CD4-positive, alpha-beta T cell treated with Interferon gamma for 1 hour (primary cell): ENCODE measurements around the gene CFAP161.

Experiments used
- DNase-seq: peaks from one replicate; pipeline ENCODE4 v3.0.0-alpha.2; 2020

The CFAP161 gene, protein sequence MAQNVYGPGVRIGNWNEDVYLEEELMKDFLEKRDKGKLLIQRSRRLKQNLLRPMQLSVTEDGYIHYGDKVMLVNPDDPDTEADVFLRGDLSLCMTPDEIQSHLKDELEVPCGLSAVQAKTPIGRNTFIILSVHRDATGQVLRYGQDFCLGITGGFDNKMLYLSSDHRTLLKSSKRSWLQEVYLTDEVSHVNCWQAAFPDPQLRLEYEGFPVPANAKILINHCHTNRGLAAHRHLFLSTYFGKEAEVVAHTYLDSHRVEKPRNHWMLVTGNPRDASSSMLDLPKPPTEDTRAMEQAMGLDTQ

DNA sequence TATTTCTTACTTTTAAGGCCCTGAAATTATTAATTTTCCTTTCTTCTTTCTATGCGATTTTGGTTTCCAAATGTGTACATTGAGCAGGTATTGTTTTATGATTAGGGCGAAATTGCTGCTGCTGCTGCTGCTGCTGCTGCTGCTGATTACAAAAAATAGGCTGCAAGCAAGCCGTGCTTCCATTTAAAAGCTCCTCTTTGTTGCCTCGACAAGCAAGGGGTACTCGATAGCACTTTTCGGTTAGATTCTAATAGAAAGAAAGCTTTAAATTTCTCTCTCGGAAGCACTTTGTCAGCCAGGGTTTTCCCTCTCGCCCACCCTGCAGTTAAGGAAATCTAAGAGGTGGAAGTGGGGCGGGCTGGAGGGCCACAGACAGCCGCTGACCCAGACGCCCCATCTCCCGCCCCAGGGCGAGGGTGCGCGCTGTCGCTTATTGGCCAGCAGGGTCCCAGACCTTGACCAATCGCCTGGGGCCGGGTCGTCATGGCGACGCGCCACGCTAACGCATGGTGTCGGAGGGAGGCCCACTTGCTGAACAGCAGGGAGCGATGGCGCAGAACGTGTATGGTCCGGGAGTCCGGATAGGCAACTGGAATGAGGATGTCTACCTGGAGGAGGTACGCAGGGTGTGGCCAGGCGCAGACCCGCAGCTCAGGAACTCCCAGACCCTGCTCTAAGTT, at the start of gene CFAP161:
TSS of gene CFAP161 (plus strand) at position 489 of the 680 bp plus-strand sequence. CDS start at position 549, 60 bp downstream.
- peak; percentile 8 for DNase-seq

DNA sequence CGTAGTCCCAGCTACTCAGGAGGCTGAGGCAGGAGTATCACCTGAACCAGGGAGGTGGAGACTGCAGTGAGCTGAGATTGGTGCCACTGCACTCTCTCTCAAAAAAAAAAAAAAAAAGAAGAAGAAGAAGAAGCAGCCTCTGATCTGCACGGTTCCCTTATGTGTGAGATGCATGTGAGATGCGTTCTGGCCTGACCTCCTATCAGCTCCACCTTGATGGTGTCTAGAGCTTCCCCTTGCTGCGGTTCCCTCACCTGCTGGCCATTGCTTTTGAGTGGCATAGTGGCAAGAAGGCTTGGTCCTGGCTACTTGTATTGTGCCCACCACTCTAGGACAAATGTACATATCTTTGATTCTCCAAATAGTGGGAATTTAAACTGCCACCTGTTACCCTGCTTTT, 49.4 kb upstream of the CFAP161 start:
- no peak for DNase-seq

DNA sequence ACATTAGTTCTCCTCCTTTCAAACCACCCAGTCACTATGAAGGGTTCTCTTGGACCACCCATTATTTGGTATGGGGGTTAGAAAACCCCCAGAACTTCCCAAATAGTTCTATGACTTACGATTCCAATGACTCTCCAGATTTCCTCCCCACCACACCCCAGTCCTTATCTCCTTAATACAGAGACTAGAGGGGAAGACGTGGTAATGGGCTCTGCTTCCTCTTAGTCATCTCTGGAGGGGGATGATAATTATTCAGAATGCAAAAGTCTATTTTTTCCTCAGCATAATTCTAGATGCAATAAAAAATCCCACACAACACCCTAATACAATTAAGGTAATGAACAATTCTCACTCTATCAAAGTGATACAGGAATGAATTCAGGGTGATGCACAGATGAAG, 48.9 kb upstream of the CFAP161 start:
- no peak for DNase-seq

DNA sequence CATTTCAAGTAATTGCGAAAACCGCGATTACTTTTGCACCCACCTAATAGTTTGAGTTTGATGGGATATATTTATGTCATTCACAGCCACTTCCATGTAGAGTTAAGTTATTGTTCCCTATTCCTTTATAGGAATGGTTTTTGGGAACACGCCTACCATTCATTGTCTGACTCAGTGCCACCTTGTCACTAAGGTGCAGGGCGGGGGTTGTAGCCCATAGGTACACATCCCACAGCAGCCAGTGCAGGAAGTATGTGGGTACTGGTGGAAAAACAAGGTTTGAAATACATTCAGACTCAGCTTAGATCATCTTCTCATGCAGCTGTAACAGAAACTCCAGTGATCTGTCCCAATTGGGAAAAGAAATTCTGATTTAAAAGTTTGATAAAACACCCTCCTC, 48.2 kb upstream of the CFAP161 start:
- no peak for DNase-seq

DNA sequence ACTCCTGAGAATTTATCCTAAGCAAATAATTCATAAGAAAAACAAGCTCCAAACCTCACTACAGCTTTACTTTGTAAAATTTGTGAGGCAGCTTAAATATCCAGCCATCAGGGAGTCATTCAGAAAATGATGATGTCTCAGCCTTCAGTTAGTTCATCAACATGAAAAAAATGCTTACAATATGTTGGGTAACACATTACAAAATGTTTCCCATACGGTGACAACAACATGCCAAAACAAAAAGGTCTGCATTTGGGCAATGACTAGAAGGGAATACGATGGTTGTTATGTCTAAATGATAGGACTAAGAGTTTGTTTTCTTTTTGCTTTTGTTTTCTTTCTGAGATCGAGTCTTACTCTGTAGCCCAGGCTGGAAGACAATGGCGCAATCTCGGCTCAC, 47.0 kb upstream of the CFAP161 start:
- DNase-seq: no peak

DNA sequence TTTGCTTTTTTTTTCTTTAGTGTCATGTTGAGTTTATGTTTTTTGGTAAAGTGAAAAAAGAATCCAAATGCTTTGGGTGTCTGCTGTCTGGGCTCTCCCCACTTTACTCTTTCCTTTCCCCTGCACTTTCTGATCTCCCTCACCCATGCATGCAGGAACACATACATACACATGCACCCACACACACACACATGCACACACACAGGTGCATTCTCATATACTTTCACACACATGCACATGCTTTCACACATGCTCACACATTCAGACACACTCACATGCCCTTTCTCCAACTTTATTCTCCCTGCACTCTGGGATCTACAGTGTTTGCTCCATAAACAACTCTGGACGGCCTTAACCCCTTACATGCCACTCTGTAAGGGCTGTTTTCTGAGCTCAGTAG, 46.4 kb upstream of the CFAP161 start:
- DNase-seq: no peak

DNA sequence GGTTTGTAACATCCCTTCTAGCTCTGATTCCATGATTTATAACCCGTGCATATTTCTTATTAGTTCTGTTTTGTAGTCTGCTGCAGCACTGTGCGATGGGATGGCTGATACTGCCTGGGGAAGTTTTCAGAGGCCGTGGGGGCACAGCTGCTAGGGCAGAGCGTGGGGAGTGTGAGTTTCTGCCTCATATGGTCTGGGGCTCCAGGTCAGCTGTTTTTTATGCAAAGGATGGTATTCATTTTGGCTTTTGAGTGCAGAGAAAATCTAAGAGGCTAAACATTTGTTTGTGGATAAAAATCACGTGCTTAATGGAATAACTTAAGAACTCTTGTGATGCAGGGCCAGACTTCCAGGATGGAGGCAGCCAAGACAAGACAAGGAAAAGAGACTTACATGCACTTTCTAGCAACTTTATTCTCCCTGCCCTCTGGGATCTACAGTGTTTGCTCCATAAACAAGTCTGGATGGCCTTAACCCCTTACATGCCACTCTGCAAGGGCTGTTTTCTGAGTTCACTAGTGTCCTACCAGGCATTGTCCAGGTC, 45.5 kb upstream of the CFAP161 start:
- DNase-seq: no peak

DNA sequence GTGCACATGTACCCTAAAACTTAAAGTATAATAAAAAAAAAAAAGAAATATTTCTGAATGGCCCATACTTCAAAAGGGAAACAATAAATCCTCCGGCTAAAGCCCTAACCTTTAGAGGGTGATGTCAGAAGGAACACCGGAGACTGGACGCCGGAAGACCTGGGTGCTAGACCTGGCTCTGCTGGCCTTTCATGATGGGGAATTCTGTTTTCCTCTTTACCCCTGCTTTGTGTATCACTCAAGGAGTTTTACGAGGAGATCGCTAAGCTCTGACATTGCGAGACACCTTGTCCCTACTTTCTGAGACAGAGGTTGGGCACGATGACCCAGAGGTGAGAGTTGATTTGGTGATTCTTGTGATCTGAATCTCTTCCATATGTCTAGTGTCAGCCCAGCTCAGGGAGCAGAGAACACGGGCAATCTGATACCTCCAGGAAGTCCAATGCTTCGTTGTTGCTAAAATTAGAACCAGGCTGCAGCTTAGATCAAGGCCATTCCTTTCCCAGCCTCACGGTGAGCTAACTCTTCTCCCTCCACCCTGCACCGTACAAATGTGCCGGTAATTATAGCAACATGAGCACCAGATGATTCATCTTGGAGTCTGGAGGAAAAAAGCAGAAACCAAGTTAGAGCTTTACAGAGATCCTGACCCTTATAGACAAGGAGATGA, 42.0 kb upstream of the CFAP161 start:
- no peak for DNase-seq

DNA sequence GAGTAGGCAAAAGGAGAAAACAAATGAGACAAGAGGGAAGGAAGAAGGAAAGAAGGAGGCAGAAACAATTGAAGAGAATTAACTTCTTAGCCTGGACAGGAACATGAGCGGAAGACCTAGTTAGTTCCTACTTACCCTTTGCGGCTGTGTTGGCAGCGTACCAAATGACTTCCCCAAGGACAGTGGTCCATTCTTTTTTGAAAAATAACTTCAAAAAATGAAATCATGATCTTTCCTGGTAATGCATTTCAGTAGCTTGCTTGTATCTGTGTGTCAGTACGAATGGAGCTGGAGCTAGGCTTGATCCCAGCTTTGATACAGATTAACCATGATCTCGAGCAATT, 41.5 kb upstream of the CFAP161 start:
- DNase-seq: no peak

DNA sequence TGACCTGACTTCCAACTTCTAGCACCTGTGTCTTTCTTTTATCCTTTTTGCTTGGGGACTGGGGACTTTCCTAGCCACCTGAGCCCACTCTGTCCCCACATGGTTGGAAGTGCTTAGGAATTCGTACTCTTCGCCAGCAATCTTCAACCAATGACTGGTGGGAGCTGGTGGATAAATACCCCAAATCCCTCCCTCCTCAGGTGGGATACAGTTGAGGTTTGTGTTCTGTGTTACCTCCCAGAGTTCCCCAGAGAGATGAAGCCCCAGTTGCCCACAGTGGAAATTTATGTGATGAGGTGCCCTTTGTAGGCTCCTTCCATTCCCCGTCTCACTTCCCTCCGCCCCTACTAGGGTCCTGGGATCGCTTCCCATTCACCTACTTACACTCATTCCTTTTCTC, 40.1 kb upstream of the CFAP161 start:
- DNase-seq: no peak

DNA sequence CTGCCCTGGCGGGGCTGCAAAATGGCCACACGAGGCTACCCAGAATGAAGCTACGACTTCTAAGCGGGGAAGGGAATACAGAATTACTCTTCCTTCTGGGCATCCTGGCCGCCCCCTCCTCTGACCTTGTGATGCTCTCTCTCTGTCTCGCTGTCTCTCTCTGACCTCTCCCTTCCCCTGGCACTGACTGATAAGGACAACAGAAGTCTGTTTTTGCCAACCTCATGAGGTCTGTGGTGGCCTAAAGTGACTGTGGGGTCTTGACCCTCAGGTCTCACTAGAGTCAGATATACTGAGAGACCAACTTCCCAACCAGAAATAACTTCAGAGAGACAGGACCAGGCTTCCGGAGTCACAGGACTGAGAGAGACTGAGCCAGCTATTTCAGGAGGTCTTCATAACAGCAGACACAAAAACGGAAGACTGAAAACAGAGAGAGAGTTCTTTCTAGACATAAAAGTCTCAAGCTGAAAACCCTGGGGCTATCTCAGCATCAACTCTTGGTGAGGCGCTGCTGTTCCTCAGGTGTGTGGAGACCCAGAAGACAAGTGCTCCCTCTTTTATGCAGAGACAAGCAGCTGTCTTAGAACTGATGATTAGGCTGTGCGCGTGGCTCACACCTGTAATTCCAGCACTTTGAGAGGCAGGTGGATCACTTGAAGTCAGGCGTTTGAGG, 38.2 kb upstream of the CFAP161 start:
- DNase-seq: no peak

DNA sequence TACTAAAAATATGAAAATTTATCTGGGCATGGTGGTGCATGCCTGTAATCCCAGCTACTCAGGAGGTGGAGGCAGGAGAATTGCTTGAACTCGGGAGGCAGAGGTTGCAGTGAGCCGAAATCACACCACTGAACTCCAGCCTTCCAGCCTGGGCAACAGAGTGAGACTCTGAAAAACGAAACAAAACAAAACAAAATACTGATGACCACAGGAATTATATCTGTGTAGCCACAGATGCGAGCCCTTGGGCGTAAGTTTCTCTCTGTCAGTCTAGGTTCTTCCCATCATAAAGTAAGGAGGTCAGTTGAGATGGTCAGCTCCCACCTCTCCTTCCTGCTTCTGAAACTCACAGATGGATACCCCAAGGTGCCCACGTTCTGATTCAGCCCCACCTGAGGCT, 37.7 kb upstream of the CFAP161 start:
- no peak for DNase-seq

DNA sequence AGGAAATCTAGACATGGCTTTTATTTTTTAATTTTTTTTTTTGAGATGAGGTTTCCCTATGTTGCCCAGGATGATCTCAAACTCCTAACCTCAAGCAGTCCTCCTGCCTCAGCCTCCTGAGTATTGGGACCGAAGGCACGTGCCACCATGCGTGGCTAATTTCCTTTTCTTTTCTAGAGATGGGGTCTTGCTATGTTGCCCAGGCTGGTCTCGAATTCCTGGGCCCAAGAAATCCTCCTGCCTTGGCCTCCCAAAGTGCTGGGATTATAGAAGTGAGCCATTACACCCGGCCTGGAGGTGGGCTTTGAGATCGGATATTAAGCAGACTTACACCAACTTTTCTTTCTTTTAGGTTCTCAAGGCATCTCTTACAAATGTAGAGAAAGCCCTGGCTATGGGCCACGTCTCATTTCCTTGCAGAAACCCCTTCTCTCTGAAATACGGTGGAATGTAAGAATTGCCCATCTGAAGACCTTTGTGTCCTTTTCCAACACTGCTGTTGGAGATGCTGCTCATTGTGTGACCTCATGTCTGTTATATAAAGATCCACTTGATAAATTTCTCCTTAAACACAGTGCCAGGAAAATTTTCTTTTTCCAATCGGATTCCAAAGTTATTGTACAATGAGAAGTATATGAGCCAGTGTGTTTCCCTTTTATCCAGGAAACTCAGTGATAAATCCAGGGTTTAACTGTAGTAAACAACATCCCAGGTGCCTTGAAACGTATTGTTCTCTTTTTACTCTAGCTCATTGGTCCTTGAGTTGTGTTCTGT, 36.8 kb upstream of the CFAP161 start:
- DNase-seq: no peak

DNA sequence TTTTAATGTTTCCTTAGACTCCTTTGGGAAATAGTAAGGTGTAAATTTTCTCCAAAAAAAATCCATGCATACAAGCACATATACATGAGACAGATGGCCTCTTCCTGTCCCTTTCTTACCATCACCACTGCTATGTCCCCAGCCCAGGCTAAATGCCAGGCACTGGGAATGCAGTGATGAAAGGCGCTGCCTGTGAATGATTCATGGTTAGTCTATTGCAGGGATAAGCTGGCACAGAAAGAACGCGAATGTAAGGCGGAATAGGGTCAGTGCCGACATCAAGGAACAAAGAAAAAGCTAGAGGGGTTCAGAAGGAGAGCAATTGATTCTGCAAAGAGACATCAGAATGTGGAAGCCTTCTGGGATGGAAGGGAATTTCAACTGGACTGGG, 36.2 kb upstream of the CFAP161 start:
- DNase-seq: no peak

DNA sequence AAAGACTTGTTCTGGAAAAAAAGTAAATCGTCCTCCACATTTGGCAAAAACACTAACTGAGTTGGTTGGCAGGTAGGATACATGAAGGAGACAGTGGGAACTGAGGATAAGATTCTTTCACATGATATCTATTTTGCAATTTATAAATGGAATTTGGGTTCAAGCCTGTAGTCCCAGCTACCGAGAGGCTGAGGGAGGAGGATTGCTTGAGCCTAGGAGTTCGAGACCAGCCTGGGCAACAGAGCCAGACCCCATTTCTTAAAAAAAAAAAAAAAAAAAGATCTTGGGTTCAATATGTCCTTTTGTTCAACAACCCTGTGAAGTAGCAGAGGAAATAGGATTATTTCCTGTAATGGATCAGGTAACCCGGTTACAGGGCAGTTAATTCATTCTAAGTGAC, 35.7 kb upstream of the CFAP161 start:
- DNase-seq: no peak

DNA sequence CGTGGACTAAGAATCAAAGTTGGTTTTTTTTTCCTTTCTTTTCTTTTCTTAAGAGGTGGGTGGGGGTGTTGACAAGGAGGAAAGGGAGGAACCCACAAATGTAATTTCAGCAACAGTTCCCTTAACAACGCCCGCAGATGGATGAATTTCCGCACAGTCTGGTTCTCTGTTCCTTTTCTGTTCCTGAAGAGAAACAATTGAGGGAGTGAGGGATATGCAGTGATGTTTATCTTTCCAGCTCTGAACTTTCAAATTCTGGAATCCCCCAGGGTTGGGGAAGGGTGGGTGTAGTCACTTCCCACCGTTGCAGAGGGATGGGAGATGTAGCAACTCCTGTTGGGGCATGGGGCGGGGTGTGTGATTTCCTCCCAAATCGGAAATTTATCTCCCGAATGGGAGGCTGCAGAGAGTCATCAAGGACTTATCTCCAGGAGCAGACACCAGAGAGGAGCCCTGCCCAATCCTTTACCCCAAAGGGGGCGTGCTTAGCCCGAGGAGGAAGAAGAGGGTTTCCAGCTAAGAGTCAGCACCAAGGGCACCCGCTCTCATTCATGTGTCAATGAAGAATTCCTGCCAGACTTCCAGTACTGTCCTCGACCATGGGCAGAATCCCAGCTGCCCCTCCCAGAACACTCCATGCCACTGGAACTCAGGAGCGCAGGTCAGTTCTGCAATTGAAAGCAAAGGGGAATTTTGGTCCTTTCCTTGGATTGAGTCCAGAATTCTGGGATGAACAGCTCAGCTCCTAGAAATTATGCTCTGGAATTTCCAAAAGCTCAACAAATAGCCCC, 35.0 kb upstream of the CFAP161 start:
- no peak for DNase-seq

DNA sequence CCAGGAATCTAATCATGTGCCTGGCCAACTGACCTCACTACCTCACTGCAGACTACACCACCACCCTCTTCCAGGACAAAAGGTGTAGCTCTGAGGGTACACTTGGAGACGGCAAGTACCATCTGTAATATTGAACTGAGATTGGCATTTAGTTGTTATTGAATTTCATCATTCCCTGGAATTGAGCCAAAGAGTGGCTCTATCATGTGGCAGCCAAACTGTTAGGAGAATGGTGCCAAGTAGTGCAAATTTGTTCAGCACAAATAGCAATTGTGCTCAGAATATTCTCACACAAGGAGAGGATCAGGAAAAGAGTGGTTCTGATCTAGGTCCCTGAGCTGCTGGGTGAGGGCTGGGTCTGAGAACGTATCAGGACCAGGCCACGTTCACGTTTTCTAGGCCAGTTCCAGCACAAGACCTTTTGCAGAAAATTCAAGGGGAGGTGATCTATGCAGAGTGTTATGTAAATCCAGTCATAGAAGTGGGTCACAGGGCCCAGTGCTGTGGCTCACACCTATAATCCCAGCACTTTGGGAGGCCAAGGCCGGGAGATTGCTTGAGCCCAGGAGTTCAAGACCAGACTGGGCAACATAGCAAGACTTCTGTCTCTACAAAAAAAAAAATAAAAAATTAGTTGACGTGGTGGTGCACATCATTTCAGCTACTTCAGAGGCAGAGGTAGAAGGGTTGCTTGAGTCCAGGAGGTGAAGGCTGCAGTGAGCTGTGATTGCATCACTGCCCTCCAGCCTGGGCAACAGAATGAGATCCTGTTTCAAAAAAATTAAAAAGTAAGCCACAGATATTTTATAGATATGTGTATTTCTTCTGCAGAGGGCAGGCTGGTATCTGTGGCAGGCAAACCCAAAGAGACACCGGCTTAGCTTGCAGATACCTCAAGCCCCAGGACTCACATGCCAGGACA, 31.9 kb upstream of the CFAP161 start:
- no peak for DNase-seq

DNA sequence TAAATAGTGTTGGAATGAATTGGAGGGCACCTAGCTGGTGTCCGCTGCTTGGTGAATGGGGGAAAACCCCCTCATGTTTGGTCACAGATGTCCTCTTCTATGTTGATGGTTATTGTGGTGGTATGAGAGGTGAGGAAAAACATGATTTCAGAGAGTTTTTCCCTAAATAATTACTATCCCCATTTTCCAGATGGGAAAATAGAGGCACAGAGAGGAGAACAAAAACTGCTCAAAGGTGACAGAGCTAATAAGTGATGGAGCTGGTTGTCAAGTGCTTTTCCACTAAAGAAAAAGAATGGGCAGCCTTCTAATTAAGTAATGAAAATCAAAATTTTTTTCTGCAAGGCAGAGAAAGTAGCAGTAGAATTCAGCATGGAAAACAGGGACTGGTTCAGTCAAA, 30.2 kb upstream of the CFAP161 start:
- no peak for DNase-seq

DNA sequence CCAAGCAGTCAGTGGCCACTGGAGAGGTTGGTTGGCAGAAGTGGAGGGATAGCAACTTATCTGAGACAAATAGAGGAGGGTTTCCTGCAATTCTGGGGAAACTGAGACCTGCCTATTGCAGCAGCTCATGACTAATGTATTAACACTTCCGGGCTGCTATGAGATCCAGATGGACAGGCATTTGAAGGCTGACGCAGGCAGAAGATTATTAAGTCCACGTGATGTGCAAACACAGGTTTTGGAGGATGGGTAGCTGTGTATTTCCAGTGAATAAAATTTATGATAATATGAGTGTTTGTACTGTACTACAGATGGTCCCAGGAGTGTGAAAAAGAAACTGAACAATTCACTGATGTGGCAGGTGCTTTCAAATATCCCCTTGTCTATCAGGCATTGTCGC, 28.5 kb upstream of the CFAP161 start:
- DNase-seq: no peak

DNA sequence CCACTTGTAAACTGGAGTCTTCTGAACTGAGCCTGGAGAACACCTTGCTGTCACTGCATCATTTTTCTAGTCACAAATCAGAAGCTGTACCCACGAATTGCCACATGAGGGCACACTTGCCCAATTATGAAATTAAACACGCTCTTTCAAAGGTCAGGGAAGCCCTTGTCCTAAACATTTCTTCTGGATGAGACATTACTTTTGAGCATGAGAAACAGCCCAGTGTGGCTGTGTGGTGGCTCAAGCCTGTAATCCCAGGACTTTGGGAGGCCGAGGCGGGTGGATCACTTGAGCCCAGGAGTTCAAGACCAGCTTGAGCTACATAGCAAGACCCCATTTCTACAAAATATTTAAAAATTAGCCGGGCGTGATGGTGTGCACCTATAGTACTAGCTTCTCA, 27.5 kb upstream of the CFAP161 start:
- no peak for DNase-seq

DNA sequence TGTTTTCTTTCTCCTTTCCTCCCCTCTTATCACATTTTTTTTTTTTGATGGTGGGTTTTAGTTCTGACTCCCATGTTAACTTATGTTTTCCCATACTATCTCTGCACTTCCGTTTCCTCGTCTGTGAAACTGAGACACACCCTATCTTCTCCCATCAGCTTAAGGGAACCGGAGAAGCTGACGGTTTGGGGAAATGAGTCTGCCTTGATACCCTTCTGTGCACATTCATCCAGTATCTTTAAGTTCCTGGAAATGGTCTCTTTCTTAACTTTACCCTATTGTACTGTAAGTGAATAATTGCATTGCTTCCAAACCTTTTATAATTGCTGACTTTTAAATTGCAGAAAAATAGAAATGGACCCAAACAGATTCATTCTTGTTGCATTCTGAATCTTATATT, 26.2 kb upstream of the CFAP161 start:
- DNase-seq: no peak
